Testis (tissue), 3 donors: ENCODE results near the gene ACBD6. TPM values are rescaled to one million over a fixed set of nuclear protein-coding genes. Genes with fewer than 3 reads are reported as not detected.

Experiments
- DNase-seq: peaks from one replicate; pipeline ENCODE4 v3.0.0-alpha.2; 2019
- H3K27ac ChIP-seq, 2 donors: fragments of 200-600 bp; sonication (generic); one replicate each; pipeline ENCODE4 v1.5.1; 2019
- H3K27me3 ChIP-seq: fragments of 200-600 bp; sonication (generic); one replicate; pipeline ENCODE4 v1.5.1; 2019
- H3K36me3 ChIP-seq: fragments of 200-600 bp; sonication (generic); one replicate; pipeline ENCODE4 v1.5.1; 2017; ENCODE audit warnings: low read depth; ENCODE audit errors: missing control alignments
- H3K4me1 ChIP-seq: fragments of 200-600 bp; sonication (generic); one replicate; pipeline ENCODE4 v1.5.1; 2019
- H3K4me3 ChIP-seq, 2 donors: fragments of 200-600 bp; sonication (generic); one replicate each; pipeline ENCODE4 v1.5.1; 2017 to 2019
- H3K9me3 ChIP-seq: fragments of 200-600 bp; sonication (generic); one replicate; pipeline ENCODE4 v1.5.1; 2017
- CTCF ChIP-seq, 3 experiments: fragments of 450-650 bp in 2 of 3; fragments of 200-600 bp in 1 of 3; sonication (generic) in 1 of 3; IDR thresholded peaks; one replicate each; pipeline ENCODE4 v1.5.1; 2016 to 2019; ENCODE audit warnings: antibody characterized with exemption in 3 of 3, mild to moderate bottlenecking in 2 of 3, moderate library complexity in 1 of 3
- POLR2A ChIP-seq: fragments of 450-650 bp; IDR thresholded peaks from one replicate; pipeline ENCODE4 v1.6.1; 2017; ENCODE audit warnings: antibody characterized with exemption, mild to moderate bottlenecking, moderate library complexity
- WGBS, 2 donors: methylation state at CpG; one replicate each; pipeline ENCODE4 v1.1.5; 2018; 5-methylcytosine and 5-hydroxymethylcytosine counted together
- intact Hi-C: fragments of 100-400 bp; cut with DNase I; formaldehyde crosslinking; loops from one replicate; pipeline ENCODE4 v1.15.1; 2023; ENCODE audit warnings: low total_unique reads
- polyA plus RNA-seq: library from polyadenylated mRNA; stranded (reverse); fragments of 350-450 nt; fragmentation: Illumina TruSeq; extraction: RNeasy Lipid Tissue Mini Kit (QIAGEN cat#74804); gene quantifications from one replicate; pipeline ENCODE4 v1.2.3, GENCODE V29; 2014; ENCODE audit warnings: low read depth, low replicate concordance; ENCODE audit not compliant: insufficient read depth
- total RNA-seq, 2 donors: library from RNA; depleted of rRNA; stranded (reverse); fragments of >200 nt; gene quantifications; one replicate each; pipeline ENCODE4 v1.2.3, GENCODE V29; 2016

ACBD6 gene
- total and polyA plus RNA-seq, 3 donors from 2014 or later = 61.9 to 102 (median 97.2) TPM

DNA sequence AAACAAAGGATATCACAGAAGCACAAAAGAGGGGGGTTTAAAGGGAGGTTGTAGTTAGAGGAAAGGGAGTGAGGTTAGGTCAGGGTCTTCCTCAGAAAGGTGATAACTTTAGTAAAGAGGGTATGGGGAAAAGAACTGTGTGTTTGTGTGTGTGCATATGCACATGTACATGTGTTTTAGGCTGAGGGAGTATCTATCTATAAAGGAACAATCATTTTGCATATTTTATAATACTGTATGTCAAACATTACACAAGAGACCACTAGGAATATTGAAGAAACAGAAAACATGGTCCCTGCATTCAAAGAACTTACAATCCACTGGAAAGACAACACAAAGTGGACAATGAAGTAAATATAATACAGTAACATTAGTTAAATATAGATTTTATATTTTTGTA, 132.2 kb downstream of the ACBD6 start:
- no peak for DNase-seq
- Histone ChIP-seq H3K9me3 (no peaks in the 10 kb centered on the region), H3K27me3 (no peaks in the 10 kb centered on the region), H3K4me3 (no peak overlapping the region), H3K4me1 (no peaks in the 10 kb centered on the region), H3K36me3 (no peaks in the 10 kb centered on the region), H3K27ac (no peak overlapping the region)
- TF ChIP-seq CTCF (IDR thresholded peaks at IDR 0.05) = no peak
- no peak for TF ChIP-seq POLR2A
- intact Hi-C loops = no loop called here

DNA sequence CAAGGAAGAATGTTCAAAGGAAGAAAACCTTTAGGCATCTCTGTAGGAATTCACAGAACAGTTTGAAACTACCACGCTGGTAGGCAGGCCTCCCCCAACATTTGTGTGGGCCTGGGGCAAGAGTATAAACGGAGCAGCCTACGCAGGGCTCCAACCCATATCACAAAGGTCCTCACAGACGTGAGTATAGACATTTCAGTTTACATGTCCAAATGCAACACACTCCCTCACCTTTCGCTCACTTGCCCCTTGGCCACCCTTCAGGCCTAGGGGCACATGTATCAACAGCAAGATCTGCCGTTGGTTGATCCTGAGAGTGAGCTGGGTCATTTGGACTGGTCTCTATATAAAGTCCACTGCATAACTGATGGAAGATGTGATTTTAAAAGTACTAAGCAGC, 133.3 kb downstream of the ACBD6 start:
- no peak for TF ChIP-seq CTCF (IDR thresholded peaks at IDR 0.05)
- TF ChIP-seq POLR2A = no peak
- Histone ChIP-seq H3K4me3 (no peak overlapping the region), H3K36me3 (no peaks in the 10 kb centered on the region), H3K4me1 (no peaks in the 10 kb centered on the region), H3K27ac (no peak overlapping the region), H3K27me3 (no peaks in the 10 kb centered on the region), H3K9me3 (no peaks in the 10 kb centered on the region)
- DNase-seq = no peak
- intact Hi-C loops = no loop called here
- WGBS, 2 donors = 91 to 95% methylated on average over 6 of the region's 6 CpGs

GRCh38 chr1:180366371-180367068, 135.9 kb downstream of the ACBD6 start:
- no peaks in the 10 kb centered on the region for H3K36me3 ChIP-seq
- H3K27me3 ChIP-seq = no peaks in the 10 kb centered on the region
- DNase-seq = no peak
- H3K27ac ChIP-seq = no peak overlapping the region
- no peak for TF ChIP-seq POLR2A
- TF ChIP-seq CTCF (IDR thresholded peaks at IDR 0.05) = no peak
- H3K9me3 ChIP-seq = no peaks in the 10 kb centered on the region
- H3K4me3 ChIP-seq = no peak overlapping the region
- intact Hi-C loops = no loop called here
- H3K4me1 ChIP-seq = no peaks in the 10 kb centered on the region
- 93 to 99% methylated on average over 2 of the region's 2 CpGs for WGBS, 2 donors

DNA sequence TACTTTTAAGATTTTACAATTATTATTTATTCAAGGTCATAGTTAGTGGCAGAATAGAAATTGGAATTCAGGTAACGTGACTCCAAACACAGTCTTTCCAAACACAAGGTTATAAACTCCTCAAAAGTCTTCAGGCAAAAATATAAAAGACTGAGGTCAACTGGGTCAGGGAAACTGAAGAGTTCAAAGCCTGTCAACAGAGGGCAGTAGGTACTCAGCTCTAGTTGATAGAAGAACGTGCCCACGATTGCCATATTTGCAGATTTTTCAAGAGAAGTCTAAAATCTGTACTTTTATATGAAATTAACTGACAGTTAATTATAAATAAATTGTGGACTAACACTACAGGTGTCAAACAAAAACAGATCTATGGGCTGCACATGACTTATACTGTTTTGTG, 137.3 kb downstream of the ACBD6 start:
- DNase-seq = no peak
- no peaks in the 10 kb centered on the region for H3K27me3 ChIP-seq
- TF ChIP-seq POLR2A (no peak), CTCF (IDR thresholded peaks at IDR 0.05) (no peak)
- H3K9me3 ChIP-seq = no peaks in the 10 kb centered on the region
- no peak overlapping the region for H3K4me3 ChIP-seq
- WGBS, 2 donors = 83 to 90% methylated on average over 3 of the region's 3 CpGs
- no peaks in the 10 kb centered on the region for H3K36me3 ChIP-seq
- intact Hi-C loops = no loop called here
- no peaks in the 10 kb centered on the region for H3K4me1 ChIP-seq
- no peak overlapping the region for H3K27ac ChIP-seq
